ENCODE measurements around the gene STUM.

- TF ChIP-seq, protein P1, sequence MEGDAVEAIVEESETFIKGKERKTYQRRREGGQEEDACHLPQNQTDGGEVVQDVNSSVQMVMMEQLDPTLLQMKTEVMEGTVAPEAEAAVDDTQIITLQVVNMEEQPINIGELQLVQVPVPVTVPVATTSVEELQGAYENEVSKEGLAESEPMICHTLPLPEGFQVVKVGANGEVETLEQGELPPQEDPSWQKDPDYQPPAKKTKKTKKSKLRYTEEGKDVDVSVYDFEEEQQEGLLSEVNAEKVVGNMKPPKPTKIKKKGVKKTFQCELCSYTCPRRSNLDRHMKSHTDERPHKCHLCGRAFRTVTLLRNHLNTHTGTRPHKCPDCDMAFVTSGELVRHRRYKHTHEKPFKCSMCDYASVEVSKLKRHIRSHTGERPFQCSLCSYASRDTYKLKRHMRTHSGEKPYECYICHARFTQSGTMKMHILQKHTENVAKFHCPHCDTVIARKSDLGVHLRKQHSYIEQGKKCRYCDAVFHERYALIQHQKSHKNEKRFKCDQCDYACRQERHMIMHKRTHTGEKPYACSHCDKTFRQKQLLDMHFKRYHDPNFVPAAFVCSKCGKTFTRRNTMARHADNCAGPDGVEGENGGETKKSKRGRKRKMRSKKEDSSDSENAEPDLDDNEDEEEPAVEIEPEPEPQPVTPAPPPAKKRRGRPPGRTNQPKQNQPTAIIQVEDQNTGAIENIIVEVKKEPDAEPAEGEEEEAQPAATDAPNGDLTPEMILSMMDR (conservative IDR thresholded peaks at IDR 0.05 in 1 of 2, IDR thresholded peaks at IDR 0.05 in 1 of 2; ENCODE audit: extremely low read depth in 1 of 2, insufficient read depth in 1 of 2, low read depth in 1 of 2, low read length in 2 of 2): no peak
- peak; percentile 73 for TF ChIP-seq EZH2 (IDR thresholded peaks at IDR 0.05; ENCODE audit: borderline replicate concordance, low read length)
These were observed 751 bp downstream of the STUM start for GRCh38 chr1:226549094-226549936.
